Right atrium auricular region (tissue), 2 donors: ENCODE results near the gene ACBD6. TPM values are rescaled to one million over a fixed set of nuclear protein-coding genes. Genes with fewer than 3 reads are reported as not detected.
"Not testable (repeated sequence)": the region's sequence is repeated elsewhere in the genome, so short reads cannot be mapped to it uniquely, and the experiment has no call there.

Experiments
- DNase-seq: peaks from one replicate; pipeline ENCODE4 v3.0.0-alpha.2; 2019; ENCODE audit warnings: low spot score
- H3K27ac ChIP-seq, 2 donors: fragments of 200-600 bp; sonication (generic); 1 replicate in 1 of 2; 2 replicates in 1 of 2; pipeline ENCODE4 v1.5.1; 2016 to 2019
- H3K27me3 ChIP-seq, 2 donors: fragments of 200-600 bp; sonication (generic); one replicate each; pipeline versions ENCODE4 v1.5.1 to v1.6.0; 2017 to 2019
- H3K36me3 ChIP-seq: fragments of 200-600 bp; sonication (generic); one replicate; pipeline ENCODE4 v1.5.1; 2016
- H3K4me1 ChIP-seq, 2 donors: fragments of 200-600 bp; sonication (generic); one replicate each; pipeline versions ENCODE4 v1.5.1 to v1.6.0; 2017 to 2019
- H3K4me3 ChIP-seq, 2 donors: fragments of 200-600 bp; sonication (generic); 1 replicate in 1 of 2; 2 replicates in 1 of 2; pipeline ENCODE4 v1.5.1; 2017 to 2019; ENCODE audit warnings: mild to moderate bottlenecking in 1 of 2, moderate library complexity in 1 of 2
- H3K9me3 ChIP-seq, 2 donors: fragments of 200-600 bp; sonication (generic); one replicate each; pipeline ENCODE4 v1.5.1; 2019
- CTCF ChIP-seq, 2 donors: fragments of 200-600 bp; sonication (generic); IDR thresholded peaks; one replicate each; pipeline ENCODE4 v1.5.1; 2019; ENCODE audit warnings: antibody characterized with exemption in 2 of 2
- total RNA-seq, 2 donors: library from RNA; depleted of rRNA; stranded (reverse); fragments of >200 nt; gene quantifications; one replicate each; pipeline ENCODE4 v1.1.0, GENCODE V29; 2016

ACBD6 gene
- total RNA-seq, 2 donors from 2014 or later: 24.0 to 29.0 TPM

GRCh38 chr1:180412583-180412982 is 89.8 kb downstream of the ACBD6 start:
- no peak overlapping the region for H3K27ac ChIP-seq
- TF ChIP-seq CTCF (IDR thresholded peaks at IDR 0.05): no peak
- H3K36me3 ChIP-seq: no peaks in the 10 kb centered on the region
- DNase-seq: no peak
- no peak overlapping the region for H3K4me3 ChIP-seq
- H3K4me1 ChIP-seq: no peaks in the 10 kb centered on the region
- no peaks in the 10 kb centered on the region for H3K27me3 ChIP-seq
- H3K9me3 ChIP-seq: no peaks in the 10 kb centered on the region

GRCh38 chr1:180408128-180408527 is 94.2 kb downstream of the ACBD6 start:
- DNase-seq, H3K36me3 ChIP-seq, H3K27ac ChIP-seq, H3K4me1 ChIP-seq, H3K27me3 ChIP-seq, H3K4me3 ChIP-seq, H3K9me3 ChIP-seq: not testable (repeated sequence)

GRCh38 chr1:180407051-180407450 is 95.3 kb downstream of the ACBD6 start:
- no peaks in the 10 kb centered on the region for H3K9me3 ChIP-seq
- no peaks in the 10 kb centered on the region for H3K4me1 ChIP-seq
- TF ChIP-seq CTCF (IDR thresholded peaks at IDR 0.05): no peak
- H3K4me3 ChIP-seq: no peak overlapping the region
- H3K27me3 ChIP-seq: no peaks in the 10 kb centered on the region
- H3K36me3 ChIP-seq: no peaks in the 10 kb centered on the region
- no peak for DNase-seq
- no peak overlapping the region for H3K27ac ChIP-seq

- Histone ChIP-seq H3K4me1 (no peaks in the 10 kb centered on the region), H3K27ac (no peak overlapping the region), H3K27me3 (no peaks in the 10 kb centered on the region), H3K36me3 (no peaks in the 10 kb centered on the region), H3K4me3 (no peak overlapping the region), H3K9me3 (no peaks in the 10 kb centered on the region)
- DNase-seq: no peak
- TF ChIP-seq CTCF (IDR thresholded peaks at IDR 0.05): no peak
Measured at GRCh38 chr1:180402551-180402950, 99.8 kb downstream of the ACBD6 start.

- no peak overlapping the region for H3K27ac ChIP-seq
- H3K36me3 ChIP-seq: no peaks in the 10 kb centered on the region
- H3K27me3 ChIP-seq: no peaks in the 10 kb centered on the region
- no peaks in the 10 kb centered on the region for H3K4me1 ChIP-seq
- no peak for TF ChIP-seq CTCF (IDR thresholded peaks at IDR 0.05)
- no peaks in the 10 kb centered on the region for H3K9me3 ChIP-seq
- DNase-seq: no peak
- H3K4me3 ChIP-seq: no peak overlapping the region
Measured at GRCh38 chr1:180402001-180402400, 100.4 kb downstream of the ACBD6 start.

GRCh38 chr1:180397175-180397574 is 105.2 kb downstream of the ACBD6 start:
- TF ChIP-seq CTCF (IDR thresholded peaks at IDR 0.05): no peak
- Histone ChIP-seq H3K9me3 (peaks cover 0 to 6% of the 10 kb centered on the region in 2 donors), H3K27me3 (no peaks in the 10 kb centered on the region), H3K4me1 (no peaks in the 10 kb centered on the region), H3K36me3 (no peaks in the 10 kb centered on the region), H3K27ac (no peak overlapping the region), H3K4me3 (no peak overlapping the region)
- no peak for DNase-seq
